IgD-negative memory B cell (primary cell): Measurements from ENCODE around the gene RTN4IP1. TPM values are rescaled to one million over a fixed set of nuclear protein-coding genes. Genes with fewer than 3 reads are reported as not detected.
"Not testable (repeated sequence)": the region's sequence is repeated elsewhere in the genome, so short reads cannot be mapped to it uniquely, and the experiment has no call there.

Experiments used
- H3K27ac Mint-ChIP-seq, 3 donors: one replicate each; pipeline ENCODE4 v1.8.0; 2020 to 2022; ENCODE audit warnings: mild to moderate bottlenecking in 3 of 3, mixed read lengths in 3 of 3, moderate library complexity in 1 of 3
- H3K27me3 Mint-ChIP-seq: one replicate; pipeline ENCODE4 v1.8.0; 2021; ENCODE audit warnings: mixed read lengths
- H3K36me3 Mint-ChIP-seq: one replicate; pipeline ENCODE4 v1.8.0; 2020; ENCODE audit warnings: mild to moderate bottlenecking, mixed read lengths
- H3K4me1 Mint-ChIP-seq, 3 donors: one replicate each; pipeline ENCODE4 v1.8.0; 2020 to 2022; ENCODE audit warnings: mixed read lengths in 3 of 3, mild to moderate bottlenecking in 1 of 3
- H3K4me3 Mint-ChIP-seq, 4 donors: one replicate each; pipeline ENCODE4 v1.8.0; 2020 to 2022; ENCODE audit warnings: mild to moderate bottlenecking in 4 of 4, mixed read lengths in 4 of 4, moderate library complexity in 3 of 4
- H3K9me3 Mint-ChIP-seq, 3 donors: one replicate each; pipeline ENCODE4 v1.8.0; 2020 to 2021; ENCODE audit warnings: mixed read lengths in 3 of 3, mild to moderate bottlenecking in 1 of 3
- polyA plus RNA-seq: library from polyadenylated mRNA; unstranded; fragments of 300-500 nt; fragmentation: Illumina TruSeq; gene quantifications from one replicate; pipeline ENCODE4 v1.2.3, GENCODE V29; 2021

Gene RTN4IP1
- polyA plus RNA-seq, 1 donor from 2014 or later, result 14.2 TPM

GRCh38 chr6:106557837-106558236, 71.5 kb downstream of the RTN4IP1 start:
- peak overlapping the region in 1 of 3 donors; percentile 64 for H3K27ac Mint-ChIP-seq
- no peak overlapping the region for H3K4me3 Mint-ChIP-seq
- no peaks in the 10 kb centered on the region for H3K27me3 Mint-ChIP-seq
- H3K9me3 Mint-ChIP-seq, result no peaks in the 10 kb centered on the region
- peaks cover 6 to 9% (median 9%) of the 10 kb centered on the region in 3 donors for H3K4me1 Mint-ChIP-seq
- H3K36me3 Mint-ChIP-seq, result no peaks in the 10 kb centered on the region

- Mint-ChIP-seq H3K4me3 (no peak overlapping the region), H3K27ac (peak overlapping the region in 2 of 3 donors; percentile 7 to 9), H3K4me1 (peaks cover 11 to 16% (median 11%) of the 10 kb centered on the region in 3 donors), H3K36me3 (peaks cover 2% of the 10 kb centered on the region), H3K9me3 (no peaks in the 10 kb centered on the region), H3K27me3 (no peaks in the 10 kb centered on the region)
Measured at GRCh38 chr6:106556368-106556960, 72.8 kb downstream of the RTN4IP1 start.

- Mint-ChIP-seq H3K4me1 (peaks cover 11 to 16% (median 11%) of the 10 kb centered on the region in 3 donors), H3K9me3 (no peaks in the 10 kb centered on the region), H3K27me3 (no peaks in the 10 kb centered on the region), H3K27ac (peak overlapping the region in 1 of 3 donors; percentile 63), H3K36me3 (peaks cover 6% of the 10 kb centered on the region), H3K4me3 (no peak overlapping the region)
Measured at GRCh38 chr6:106555767-106556166, 73.5 kb downstream of the RTN4IP1 start.

GRCh38 chr6:106553440-106553839, 75.9 kb downstream of the RTN4IP1 start:
- Mint-ChIP-seq H3K9me3 (no peaks in the 10 kb centered on the region), H3K36me3 (peaks cover 10% of the 10 kb centered on the region), H3K4me3 (no peak overlapping the region), H3K27me3 (no peaks in the 10 kb centered on the region), H3K4me1 (peaks cover 12 to 20% (median 14%) of the 10 kb centered on the region in 3 donors), H3K27ac (peak overlapping the region; percentile 9 to 58 (median 39))

GRCh38 chr6:106551155-106551554, 78.1 kb downstream of the RTN4IP1 start:
- Mint-ChIP-seq H3K4me1 (peaks cover 24 to 30% (median 27%) of the 10 kb centered on the region in 3 donors), H3K27me3 (no peaks in the 10 kb centered on the region), H3K4me3 (no peak overlapping the region), H3K27ac (peak overlapping the region in 1 of 3 donors; percentile 68), H3K36me3 (peaks cover 12% of the 10 kb centered on the region), H3K9me3 (no peaks in the 10 kb centered on the region)

GRCh38 chr6:106549521-106549920, 79.8 kb downstream of the RTN4IP1 start:
- H3K4me3 Mint-ChIP-seq, result peak overlapping the region in 1 of 4 donors; percentile 70
- no peaks in the 10 kb centered on the region for H3K9me3 Mint-ChIP-seq
- peak overlapping the region; percentile 76 to 93 (median 85) for H3K27ac Mint-ChIP-seq
- peaks cover 21% of the 10 kb centered on the region for H3K36me3 Mint-ChIP-seq
- no peaks in the 10 kb centered on the region for H3K27me3 Mint-ChIP-seq
- H3K4me1 Mint-ChIP-seq, result peaks cover 29 to 36% (median 34%) of the 10 kb centered on the region in 3 donors

GRCh38 chr6:106548926-106549455, 80.3 kb downstream of the RTN4IP1 start:
- peaks cover 25% of the 10 kb centered on the region for H3K36me3 Mint-ChIP-seq

GRCh38 chr6:106547601-106548453, 81.5 kb downstream of the RTN4IP1 start:
- no peaks in the 10 kb centered on the region for H3K9me3 Mint-ChIP-seq
- peak overlapping the region in 2 of 4 donors; percentile 70 to 74 for H3K4me3 Mint-ChIP-seq
- peaks cover 32 to 34% (median 32%) of the 10 kb centered on the region in 3 donors for H3K4me1 Mint-ChIP-seq
- peaks cover 25% of the 10 kb centered on the region for H3K36me3 Mint-ChIP-seq
- peak overlapping the region; percentile 88 to 99 (median 93) for H3K27ac Mint-ChIP-seq
- no peaks in the 10 kb centered on the region for H3K27me3 Mint-ChIP-seq

More at GRCh38 chr6:106548926-106549455, 80.3 kb downstream of the RTN4IP1 start:
- peak overlapping the region in 2 of 3 donors; percentile 85 to 93 for H3K27ac Mint-ChIP-seq
- not testable (repeated sequence) for H3K27me3 Mint-ChIP-seq, H3K9me3 Mint-ChIP-seq
- H3K4me1 Mint-ChIP-seq, result peaks cover 31 to 36% (median 34%) of the 10 kb centered on the region in 3 donors
- peak overlapping the region in 1 of 4 donors; percentile 39 for H3K4me3 Mint-ChIP-seq

- no peaks in the 10 kb centered on the region for H3K9me3 Mint-ChIP-seq
- peaks cover 30 to 31% (median 30%) of the 10 kb centered on the region in 3 donors for H3K4me1 Mint-ChIP-seq
- peaks cover 25% of the 10 kb centered on the region for H3K36me3 Mint-ChIP-seq
- peak overlapping the region; percentile 88 to 99 (median 93) for H3K27ac Mint-ChIP-seq
- H3K27me3 Mint-ChIP-seq, result no peaks in the 10 kb centered on the region
- peak overlapping the region; percentile 38 to 91 (median 78) for H3K4me3 Mint-ChIP-seq
Measured at GRCh38 chr6:106546691-106547414, 82.4 kb downstream of the RTN4IP1 start.

GRCh38 chr6:106546261-106546690, 83.0 kb downstream of the RTN4IP1 start:
- peaks cover 27 to 30% (median 27%) of the 10 kb centered on the region in 3 donors for H3K4me1 Mint-ChIP-seq
- H3K4me3 Mint-ChIP-seq, result peak overlapping the region in 3 of 4 donors; percentile 70 to 91 (median 78)
- H3K27ac Mint-ChIP-seq, result peak overlapping the region; percentile 88 to 99 (median 93)
- H3K36me3 Mint-ChIP-seq, result peaks cover 22% of the 10 kb centered on the region
- no peaks in the 10 kb centered on the region for H3K9me3 Mint-ChIP-seq
- H3K27me3 Mint-ChIP-seq, result no peaks in the 10 kb centered on the region

- peaks cover 21% of the 10 kb centered on the region for H3K36me3 Mint-ChIP-seq
- H3K4me3 Mint-ChIP-seq, result no peak overlapping the region
- no peaks in the 10 kb centered on the region for H3K9me3 Mint-ChIP-seq
- H3K27ac Mint-ChIP-seq, result no peak overlapping the region
- H3K27me3 Mint-ChIP-seq, result no peaks in the 10 kb centered on the region
- peaks cover 38 to 43% (median 42%) of the 10 kb centered on the region in 3 donors for H3K4me1 Mint-ChIP-seq
Measured at GRCh38 chr6:106540907-106541306, 88.4 kb downstream of the RTN4IP1 start.

- Mint-ChIP-seq H3K4me3 (peak overlapping the region in 1 of 4 donors; percentile 83), H3K27me3 (no peaks in the 10 kb centered on the region), H3K27ac (peak overlapping the region in 2 of 3 donors; percentile 29 to 73), H3K4me1 (peaks cover 37 to 43% (median 38%) of the 10 kb centered on the region in 3 donors), H3K9me3 (no peaks in the 10 kb centered on the region), H3K36me3 (peaks cover 20% of the 10 kb centered on the region)
Measured at GRCh38 chr6:106540432-106540831, 88.9 kb downstream of the RTN4IP1 start.

- H3K36me3 Mint-ChIP-seq, result peaks cover 19% of the 10 kb centered on the region
- H3K27me3 Mint-ChIP-seq, result no peaks in the 10 kb centered on the region
- H3K27ac Mint-ChIP-seq, result peak overlapping the region; percentile 29 to 73 (median 68)
- no peaks in the 10 kb centered on the region for H3K9me3 Mint-ChIP-seq
- H3K4me1 Mint-ChIP-seq, result peaks cover 37 to 43% (median 40%) of the 10 kb centered on the region in 3 donors
- peak overlapping the region in 1 of 4 donors; percentile 83 for H3K4me3 Mint-ChIP-seq
Measured at GRCh38 chr6:106539936-106540335, 89.4 kb downstream of the RTN4IP1 start.

- Mint-ChIP-seq H3K4me3 (peak overlapping the region in 3 of 4 donors; percentile 27 to 89 (median 88)), H3K4me1 (peaks cover 47 to 58% (median 49%) of the 10 kb centered on the region in 3 donors), H3K27me3 (no peaks in the 10 kb centered on the region), H3K9me3 (no peaks in the 10 kb centered on the region), H3K27ac (peak overlapping the region; percentile 63 to 95 (median 85)), H3K36me3 (peaks cover 10% of the 10 kb centered on the region)
Measured at GRCh38 chr6:106538145-106538544, 91.2 kb downstream of the RTN4IP1 start.
